NCI-H1436 (cell line): ENCODE results near the gene CYTH4.
"Not testable (repeated sequence)": the region's sequence is repeated elsewhere in the genome, so short reads cannot be mapped to it uniquely, and the experiment has no call there.

Source experiments
- DNase-seq: peaks from one replicate; lab custom pipeline; 2025; lab: John Stamatoyannopoulos, UW

Gene CYTH4

DNA sequence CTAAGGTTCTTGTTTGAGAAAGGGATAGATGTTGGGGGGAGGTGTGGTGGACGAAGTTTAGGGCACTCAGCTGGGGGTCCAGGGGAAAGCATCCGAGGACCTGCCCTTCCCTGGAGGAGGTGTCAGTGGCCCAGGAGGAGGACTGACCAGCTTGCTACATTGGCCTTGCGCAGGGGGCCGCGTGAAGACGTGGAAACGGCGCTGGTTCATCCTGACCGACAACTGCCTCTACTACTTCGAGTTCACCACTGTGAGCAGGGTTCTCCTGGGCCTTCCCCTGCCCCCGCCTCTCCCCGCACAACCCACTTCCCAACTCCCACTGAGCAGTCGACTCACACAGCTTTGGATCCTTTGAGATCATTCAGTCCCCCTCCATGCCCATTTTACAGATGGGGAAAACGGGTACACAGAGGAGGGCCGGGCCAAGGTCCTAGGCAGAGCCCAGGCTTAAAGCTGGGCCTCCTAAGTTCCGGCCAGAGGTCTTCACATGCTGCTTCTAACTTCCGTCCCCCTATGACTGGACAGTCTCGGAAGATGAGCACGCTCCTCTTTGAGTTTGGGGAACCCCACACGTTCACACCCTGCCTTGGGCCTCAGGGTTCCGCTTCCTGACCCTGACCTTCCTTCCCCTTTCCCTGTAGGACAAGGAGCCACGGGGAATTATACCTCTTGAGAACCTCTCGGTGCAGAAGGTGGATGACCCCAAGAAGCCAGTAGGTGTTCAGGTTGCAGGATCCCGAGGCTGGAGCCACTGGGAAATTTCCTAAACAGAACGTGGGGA, 28.7 kb downstream of the CYTH4 start:
- DNase-seq: no peak

DNA sequence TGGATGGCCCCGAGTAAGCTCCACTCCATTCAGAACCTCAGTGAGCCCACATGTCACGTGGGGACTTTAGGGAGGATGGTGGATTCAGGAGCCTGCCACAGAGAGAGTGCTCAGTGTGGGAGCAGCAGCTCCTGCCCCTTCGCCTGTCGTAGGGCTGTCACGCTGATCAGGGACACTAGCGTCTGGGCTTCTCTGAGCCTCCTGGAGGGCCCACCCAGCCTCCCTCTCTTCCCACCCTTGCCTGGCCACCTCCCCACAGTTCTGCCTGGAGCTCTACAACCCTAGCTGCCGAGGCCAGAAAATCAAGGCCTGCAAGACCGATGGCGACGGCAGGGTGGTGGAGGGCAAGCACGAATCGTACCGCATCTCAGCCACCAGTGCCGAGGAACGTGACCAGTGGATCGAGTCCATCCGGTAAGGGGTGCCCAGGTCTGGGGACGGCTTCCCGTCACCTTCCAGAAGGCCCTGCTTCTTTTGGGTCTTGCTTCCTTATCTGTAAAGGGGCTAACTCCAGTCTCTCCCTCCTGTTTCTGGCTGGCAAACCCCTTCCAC, 29.5 kb downstream of the CYTH4 start:
- no peak for DNase-seq

DNA sequence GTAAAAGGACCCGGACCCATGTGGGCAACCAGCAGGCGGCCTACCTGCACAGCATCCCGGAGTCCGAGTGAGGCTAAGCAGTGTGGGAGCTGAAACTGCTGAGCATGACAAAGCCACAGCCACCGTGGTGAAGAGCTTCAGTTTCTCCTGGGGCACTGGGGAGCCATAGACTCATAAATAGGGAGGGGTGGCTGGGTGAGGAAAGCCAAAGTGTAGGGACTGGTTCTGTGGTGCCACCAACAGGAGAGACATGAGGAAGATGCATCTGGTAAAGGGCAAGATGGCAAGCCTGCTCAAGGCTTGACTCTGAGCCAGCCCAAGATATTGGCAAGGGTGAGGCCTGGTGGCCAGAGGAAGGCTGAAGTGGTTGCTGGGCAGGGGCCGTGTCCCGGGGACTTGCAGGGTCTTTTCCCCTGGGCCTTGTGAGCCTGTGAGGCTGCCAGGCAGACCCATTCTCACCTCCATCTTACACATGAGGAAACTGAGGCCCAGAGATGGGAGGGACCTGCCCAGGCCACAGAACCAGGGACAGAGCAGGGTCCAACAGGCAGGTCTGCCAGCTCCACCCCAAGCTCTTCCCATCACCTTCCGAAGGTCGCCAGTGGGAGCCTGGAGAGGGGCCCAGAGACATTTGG, 30.4 kb downstream of the CYTH4 start:
- no peak for DNase-seq

DNA sequence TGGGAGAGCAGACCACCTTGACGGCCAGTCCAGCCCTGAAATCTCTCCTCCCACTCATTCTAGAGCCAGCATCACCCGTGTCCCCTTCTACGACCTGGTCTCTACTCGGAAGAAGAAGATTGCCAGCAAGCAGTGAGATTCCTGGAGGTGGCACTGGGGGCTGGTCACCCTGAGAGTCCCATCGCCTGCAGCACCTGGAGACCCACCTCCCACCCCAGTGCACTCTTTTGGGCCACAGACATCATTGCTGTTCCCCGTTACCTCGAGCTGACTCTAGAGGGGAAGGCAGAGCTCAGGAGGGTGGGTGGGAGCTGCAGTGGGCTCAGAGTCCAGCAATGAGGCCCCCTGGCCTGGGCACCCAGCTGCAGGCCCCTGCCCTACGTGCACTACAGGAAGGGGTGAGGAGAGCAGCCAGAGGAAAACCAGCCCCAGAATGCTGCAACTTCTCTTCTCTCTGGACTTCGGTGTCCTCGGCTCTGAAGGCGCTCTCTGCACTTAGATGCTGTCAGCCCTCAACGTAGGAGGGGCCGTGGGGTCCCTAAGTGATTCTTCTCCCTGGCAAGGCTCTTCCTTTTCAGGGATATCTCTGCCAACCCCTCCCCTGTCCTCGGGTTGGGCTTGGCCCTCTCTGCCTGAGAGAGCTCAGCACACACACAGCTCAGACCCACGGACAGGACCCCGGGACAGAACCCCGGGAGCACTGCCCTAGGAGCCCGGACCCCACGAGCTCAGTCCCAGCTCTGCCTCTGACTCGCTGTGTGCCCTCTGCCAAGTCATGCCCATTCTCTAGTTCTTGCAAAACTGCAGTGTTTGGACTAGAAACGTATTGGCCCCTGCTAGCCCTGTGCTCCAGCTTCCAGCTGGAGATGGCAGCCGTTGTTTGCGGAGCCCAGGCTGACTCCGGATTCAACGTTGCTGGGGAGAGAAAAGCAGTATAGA, 31.3 kb downstream of the CYTH4 start:
- no peak for DNase-seq

DNA sequence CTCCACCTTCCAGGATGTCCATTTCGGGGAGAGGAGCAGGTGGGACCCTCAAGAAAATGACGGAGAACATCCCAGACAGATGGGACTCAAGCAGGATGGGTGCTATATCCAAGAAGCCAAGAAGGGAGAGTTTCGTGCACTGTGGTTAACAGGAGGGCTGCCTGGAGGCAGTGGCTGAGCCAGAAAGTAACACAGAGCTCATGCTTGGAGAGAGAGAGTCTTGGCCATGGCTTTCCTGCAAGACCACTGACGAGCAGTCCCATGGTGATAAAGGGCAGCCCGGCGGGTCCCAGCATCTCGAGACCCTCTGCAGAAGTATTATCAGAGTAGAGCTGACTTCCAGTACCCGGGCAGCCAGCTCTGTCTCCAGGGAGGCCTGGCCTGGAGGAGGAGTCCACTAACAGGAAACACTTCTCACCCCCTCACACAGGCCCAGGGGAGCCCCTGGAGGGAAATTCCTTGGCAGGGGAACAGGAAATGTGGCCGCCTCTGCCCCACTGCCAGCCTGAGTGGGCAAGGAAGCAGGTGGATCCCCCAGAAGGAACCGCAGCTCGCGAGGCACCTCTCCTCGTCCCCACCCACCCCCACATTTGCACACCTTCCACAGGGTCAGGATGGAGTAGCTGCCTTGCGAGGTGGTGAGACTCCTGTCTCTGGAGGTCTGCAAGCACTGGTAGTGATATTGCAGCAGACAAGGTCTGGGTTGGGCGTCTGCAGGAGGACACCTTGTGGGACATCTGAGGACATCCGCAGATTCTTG, 32.2 kb downstream of the CYTH4 start:
- no peak for DNase-seq

DNA sequence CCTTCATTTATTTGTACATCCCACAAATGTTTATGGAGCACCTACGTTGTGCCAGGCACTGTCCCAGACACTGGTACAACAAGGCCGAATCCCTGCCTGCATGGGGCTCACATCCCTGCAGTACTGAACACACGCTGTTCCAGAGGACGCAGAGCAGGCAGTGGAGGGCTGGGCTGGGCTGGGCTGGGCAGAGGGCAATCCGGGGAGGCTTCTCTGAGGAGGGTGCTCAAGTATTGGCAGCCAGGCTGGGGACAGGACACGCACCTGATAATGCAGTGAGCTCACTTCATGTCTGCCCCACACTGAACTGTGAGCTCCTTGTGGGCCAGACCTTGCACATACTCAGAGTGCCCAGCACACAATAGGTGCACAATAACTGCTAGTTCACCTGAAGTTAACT, 34.1 kb downstream of the CYTH4 start:
- no peak for DNase-seq

DNA sequence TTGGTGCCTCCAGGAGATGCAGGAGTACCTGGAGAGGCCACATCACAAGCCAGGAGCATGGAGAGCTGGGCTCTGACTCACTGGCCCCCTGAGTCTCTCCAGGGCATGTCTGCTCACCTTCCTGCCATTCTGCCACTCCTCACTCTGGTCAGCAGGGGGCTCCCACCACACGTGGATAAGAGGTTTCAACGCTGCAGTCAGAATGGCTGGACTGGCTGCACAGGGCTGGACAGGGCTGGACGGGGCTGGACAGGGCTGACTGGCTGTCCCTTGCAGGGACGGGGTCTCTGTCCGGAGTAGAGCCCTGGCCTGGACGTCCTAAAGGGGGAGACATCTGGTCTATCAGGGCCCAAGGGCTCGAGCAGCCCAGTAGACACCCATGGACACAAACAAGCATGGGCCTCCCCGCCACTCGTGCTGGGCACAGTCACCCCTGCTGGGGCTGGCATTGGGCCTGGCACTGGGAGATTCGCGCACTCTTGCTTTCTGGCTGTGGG, 34.6 kb downstream of the CYTH4 start:
- DNase-seq: peak; percentile 70

DNA sequence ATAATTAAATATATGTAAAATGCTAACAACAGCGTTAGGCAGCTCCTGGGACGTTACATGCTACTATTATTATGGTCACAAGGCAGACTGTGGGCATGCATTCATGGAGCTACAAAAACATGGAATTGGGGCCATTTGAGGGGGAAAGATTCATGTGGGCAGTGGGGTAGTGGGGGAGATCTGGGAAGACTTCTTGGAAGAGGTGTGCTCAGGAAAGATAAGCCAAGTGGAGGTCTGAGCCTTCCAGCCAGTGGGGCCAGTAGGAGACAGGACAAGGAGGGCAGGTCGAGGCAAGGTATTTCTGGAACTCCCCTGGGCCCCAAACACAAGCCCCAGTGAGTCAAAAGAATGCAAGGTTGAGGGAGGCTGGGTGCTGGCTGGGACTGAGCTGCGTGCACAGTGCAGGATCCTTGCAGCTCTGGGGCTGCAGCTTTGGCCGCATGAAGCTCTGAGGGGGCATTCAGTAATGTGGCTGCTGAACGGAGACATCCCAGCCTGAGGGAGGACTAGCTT, 35.4 kb downstream of the CYTH4 start:
- DNase-seq: no peak

DNA sequence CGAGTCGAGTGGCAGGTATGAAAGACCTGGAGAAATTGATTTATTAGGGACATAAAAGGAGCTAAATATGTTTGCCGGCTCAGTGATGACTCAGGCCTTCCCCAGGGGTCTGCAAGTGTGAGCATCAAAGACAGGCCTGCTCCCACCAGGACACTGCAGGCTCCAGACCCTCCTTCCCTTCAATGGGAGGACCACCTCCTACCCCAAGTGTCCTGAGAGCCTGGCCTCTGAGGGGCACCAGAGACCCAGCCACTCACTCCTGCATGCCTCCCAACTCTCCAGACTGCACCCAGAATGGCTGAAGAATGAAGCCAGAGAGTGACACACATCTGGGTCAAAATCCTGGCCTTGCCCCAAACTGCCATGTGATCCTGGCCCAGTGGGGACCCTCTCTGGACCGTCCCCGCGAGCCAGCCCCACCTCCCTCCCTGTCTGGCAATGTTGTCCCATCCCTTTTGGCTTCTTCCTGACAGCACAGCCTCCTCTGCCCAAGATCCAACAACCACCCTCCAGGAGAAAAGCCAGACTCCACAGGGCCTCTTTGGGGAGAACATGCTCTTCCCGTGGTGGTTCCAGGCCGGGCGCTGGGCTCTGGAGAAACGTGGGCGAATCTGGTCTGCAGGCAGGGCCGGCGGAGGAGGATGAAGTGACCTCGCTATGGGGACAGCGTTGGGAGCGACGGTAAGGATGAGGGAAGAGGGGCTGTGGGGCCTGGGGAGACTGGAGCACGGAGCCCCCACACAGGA, 36.2 kb downstream of the CYTH4 start:
- no peak for DNase-seq

DNA sequence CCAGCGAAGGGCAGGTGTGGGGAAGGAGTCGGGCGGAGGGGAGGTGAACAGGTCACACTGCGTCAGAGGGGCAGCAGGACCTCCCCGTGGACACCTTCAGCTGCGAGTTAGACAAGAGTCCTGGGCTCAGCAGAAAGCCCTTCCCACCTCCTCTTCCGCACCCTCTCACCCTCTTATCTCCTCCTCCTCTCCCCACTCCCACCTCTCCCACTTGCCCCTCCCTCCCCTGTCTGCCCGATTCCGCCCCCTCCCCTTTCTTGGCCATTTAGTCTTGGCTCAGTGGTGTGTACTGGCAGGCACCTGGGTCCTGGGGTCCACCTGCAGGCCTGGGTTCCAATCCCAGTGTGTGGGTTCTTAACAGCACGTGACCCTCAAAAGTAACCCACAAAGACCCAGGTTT, 37.2 kb downstream of the CYTH4 start:
- no peak for DNase-seq

DNA sequence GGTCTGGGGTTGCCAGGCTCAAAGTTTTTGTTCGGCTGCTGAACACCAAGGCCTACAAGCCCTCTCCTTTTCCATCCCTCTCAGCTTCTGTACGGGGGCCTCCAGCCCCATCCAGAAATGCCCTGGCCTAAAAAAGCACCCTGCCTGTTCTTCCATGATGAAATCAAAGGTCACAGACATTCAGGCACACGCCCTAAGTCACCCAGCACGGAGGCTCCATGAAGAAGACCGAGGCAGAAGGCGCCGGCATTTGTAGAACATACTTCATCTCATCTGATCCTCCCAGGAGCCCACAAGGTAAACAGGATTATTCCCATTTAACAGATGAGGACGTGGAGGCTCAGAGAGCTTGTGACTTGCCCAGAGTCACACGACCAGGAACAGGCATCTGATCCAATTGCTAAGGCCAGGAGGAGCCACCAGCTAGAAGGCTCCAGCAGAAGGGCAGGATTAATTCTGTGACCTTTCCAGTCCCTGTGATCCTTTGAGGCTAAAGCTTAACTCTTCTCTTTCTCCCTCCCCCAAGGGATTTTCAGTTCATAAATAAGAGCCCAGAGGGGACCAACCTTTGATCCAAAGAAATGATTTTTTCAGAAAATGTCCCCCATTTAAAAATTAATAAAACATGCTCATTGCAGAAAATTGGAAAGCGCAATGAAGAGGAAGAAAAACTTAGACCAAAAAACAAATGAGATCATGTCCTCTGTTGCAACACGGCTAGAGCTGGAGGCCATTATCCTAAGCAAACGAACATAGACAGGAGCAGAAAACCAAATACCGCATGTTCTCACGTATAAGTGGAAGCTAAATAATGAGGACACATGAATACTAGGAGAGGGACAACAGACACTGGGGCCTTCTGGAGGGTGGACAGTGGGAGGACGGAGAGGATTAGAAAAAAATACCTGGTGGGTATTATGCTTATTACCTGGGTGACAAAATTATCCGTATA, 38.7 kb downstream of the CYTH4 start:
- no peak for DNase-seq

DNA sequence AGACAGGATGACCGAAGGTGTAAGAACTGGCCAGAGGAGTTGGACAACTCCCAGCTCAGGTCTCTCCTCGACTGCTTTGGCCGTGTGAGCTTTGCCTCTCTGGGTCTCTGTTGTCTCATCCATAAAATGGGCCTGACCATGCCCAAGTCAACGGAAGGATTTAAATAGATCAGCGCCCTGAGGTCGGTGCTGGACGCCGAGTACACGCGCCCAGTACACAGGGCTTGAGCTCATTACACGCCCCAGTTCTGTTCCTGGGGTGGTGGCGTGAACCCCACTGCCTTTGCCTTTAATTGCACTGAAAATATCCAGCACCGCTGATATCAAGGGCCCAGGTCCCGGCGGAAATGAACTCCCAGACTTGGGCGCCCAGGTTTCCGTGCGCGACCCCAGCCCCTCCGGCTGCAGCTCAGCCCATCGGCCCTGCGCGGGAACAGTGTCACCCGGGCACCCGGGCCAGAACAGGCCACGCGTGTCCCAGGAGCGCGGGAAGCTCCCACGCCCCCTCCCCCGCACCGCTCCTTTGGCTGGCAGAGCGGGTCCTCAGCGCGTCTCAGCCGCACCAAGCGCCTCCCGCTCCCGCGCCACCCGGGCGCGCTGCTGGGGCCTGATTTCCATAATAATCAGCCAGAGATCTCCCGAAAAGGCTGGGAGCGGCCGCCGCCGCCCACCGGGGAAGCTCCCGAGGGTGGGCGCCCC, 42.2 kb downstream of the CYTH4 start:
- no peak for DNase-seq

DNA sequence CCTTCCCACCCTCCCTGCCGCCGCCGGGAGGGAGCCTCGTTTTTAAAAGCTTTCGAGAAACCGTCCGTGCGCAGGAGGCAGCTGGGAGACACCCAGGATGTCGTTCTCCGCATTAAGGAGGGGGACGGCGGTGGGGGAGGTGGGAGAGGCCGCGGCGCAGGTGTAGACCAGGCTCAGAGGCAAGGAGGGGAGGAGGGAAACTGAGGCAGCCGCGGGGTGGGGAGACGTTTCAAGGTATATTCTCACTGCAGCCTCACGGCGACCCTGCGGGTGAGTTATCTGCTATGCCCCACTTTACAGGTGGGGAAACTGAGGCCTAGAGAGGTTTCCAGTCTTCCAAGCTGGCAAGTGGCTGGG, 42.7 kb downstream of the CYTH4 start:
- DNase-seq: no peak

DNA sequence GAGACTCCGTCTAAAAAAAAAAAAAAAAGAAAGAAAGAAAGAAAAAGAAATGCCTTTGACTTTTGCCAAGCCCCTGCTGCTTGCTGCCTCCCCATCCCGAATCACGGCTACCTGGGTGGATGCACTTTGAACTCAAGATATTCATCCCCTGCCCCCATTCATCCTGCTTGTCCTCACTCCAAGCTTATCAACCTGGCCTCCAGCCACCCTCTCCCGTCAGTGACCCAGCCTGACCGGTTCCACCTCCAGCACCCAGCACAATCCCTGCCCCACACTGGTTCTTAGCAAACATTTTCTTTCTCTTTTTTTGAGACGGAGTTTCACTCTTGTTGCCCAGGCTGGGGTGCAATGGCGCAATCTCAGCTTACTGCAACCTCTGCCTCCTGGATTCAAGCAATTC, 44.4 kb downstream of the CYTH4 start:
- DNase-seq: no peak

DNA sequence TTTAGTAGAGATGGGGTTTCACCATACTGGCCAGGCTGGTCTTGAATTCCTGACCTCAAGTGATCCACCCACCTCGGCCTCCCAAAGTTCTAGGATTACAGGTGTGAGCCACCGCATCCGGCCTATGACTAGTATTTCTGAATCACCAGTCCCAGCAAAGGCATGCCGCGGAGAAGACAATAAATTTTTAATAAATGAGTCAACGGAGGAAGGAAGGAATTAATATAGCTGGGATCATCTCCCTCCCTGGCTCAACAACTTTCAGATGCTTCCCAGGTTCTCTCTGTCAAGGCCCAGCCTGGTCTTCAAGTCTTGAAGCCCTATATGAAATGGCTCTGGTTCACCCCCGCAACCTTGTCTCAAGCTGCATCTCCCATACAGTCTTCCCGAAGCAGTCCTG, 45.7 kb downstream of the CYTH4 start:
- no peak for DNase-seq

DNA sequence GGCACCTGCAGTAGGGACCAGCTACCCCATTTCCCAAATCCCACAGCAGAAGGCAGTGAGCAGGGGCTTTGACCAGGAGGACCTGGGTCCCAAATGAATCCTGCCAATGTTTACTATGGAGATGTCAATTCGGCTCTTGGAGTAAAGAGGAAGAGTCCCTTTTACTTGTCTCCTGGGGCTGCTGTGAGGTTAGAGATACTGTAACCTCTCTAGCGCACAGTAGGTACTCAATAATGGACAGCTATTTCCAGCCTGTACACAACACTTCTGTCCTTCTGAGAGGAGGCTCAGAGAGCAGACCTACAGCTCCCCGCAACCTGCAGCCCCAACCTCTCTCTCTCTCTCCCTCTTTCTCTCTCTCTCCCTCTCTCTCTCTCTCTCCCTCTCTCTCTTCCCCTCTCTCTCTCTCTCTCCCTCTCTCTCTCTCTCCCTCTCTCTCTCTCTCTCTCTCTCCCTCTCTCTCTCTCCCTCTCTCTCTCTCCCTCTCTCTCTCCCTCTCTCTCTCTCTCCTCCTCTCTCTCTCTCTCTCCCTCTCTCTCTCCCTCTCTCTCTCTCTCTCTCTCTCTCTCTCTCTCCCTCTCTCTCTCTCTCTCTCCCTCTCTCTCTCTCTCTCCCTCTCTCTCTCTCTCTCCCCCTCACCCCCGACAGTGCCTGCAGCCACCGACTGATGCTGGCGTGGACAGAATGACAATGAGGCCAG, 46.4 kb downstream of the CYTH4 start:
- DNase-seq: not testable (repeated sequence)

DNA sequence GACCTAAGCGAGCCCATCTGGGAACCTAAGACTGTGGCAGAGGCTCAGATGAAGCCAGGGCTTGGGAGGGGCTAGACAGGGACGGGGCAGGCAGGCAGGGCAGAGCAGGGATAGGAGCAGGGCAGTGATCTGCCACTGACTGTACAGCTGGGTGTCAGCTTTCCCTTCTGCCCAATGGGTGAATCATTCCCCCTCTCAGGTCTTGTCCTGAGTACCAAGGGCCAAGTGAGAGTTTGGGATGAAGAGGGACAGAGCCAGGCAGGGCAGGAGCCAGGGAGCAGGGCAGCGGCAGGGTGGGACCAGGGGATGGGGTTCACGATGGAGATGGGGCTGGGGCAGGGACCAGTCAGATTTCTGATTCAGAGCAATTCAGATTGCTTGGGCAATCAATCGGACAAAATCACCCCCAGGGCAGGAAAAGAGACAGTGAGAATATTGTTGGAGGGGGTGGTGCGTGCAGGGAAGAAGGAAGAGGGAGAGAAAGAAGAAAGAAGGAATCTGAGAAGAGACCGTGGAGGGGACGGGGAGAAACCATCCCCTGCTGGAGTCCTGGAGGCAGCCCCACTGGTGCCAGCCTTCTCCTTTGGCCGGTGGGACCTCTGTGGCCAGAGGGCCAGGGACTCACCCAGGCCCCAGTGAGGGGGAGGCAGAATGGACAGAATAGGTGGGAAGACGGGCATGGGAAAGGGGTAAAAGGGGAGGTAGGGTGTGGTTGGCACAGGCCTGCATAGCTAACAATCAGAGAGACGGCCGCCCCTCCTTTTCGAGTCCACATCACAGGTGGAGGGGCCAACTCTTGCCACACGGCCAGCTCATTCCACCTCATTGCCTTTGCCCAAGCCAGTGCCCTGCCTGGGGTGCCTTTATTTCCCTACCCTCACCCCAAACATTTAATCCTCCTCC, 47.2 kb downstream of the CYTH4 start:
- DNase-seq: no peak
